GM21529 (cell line): ENCODE measurements around the gene PKDREJ.
A peak's percentile ranks its signal among the peaks of the same experiment; 100 is the strongest.

ENCODE experiments used
- ATAC-seq: cut with Tn5 transposase; IDR thresholded peaks from one replicate; pipeline ENCODE4 v1.9.1; 2021; ENCODE audit not compliant: unreplicated experiment

PKDREJ gene

GRCh38 chr22:46290121-46290842, 27.1 kb upstream of the PKDREJ start:
- ATAC-seq = no peak

- no peak for ATAC-seq
These were observed 26.2 kb upstream of the PKDREJ start for GRCh38 chr22:46289244-46289891.

GRCh38 chr22:46288846-46289243, 25.7 kb upstream of the PKDREJ start:
- no peak for ATAC-seq

GRCh38 chr22:46287873-46288751, 25.0 kb upstream of the PKDREJ start:
- peak; percentile 81 for ATAC-seq

GRCh38 chr22:46286941-46287872, 24.1 kb upstream of the PKDREJ start:
- ATAC-seq = no peak

- no peak for ATAC-seq
These were observed 22.9 kb upstream of the PKDREJ start for GRCh38 chr22:46286006-46286405.

- ATAC-seq = no peak
These were observed 18.9 kb upstream of the PKDREJ start for GRCh38 chr22:46281866-46282678.

GRCh38 chr22:46280999-46281623, 18.0 kb upstream of the PKDREJ start:
- ATAC-seq = no peak

- no peak for ATAC-seq
These were observed 17.1 kb upstream of the PKDREJ start for GRCh38 chr22:46280063-46280817.

- no peak for ATAC-seq
These were observed 15.8 kb upstream of the PKDREJ start for GRCh38 chr22:46278656-46279645.

GRCh38 chr22:46276563-46276962, 13.4 kb upstream of the PKDREJ start:
- ATAC-seq = no peak

GRCh38 chr22:46275455-46276122, 12.4 kb upstream of the PKDREJ start:
- no peak for ATAC-seq

- ATAC-seq = no peak
These were observed 11.2 kb upstream of the PKDREJ start for GRCh38 chr22:46274381-46274780.

GRCh38 chr22:46273432-46274148, 10.4 kb upstream of the PKDREJ start:
- no peak for ATAC-seq

GRCh38 chr22:46272762-46273431, 9.8 kb upstream of the PKDREJ start:
- no peak for ATAC-seq

GRCh38 chr22:46272196-46272595, 9.1 kb upstream of the PKDREJ start:
- no peak for ATAC-seq
